SK-N-MC (cell line): ENCODE measurements around the gene PRR36.

Experiments used
- EZH2 ChIP-seq: fragments of 200-600 bp; sonication (generic); IDR thresholded peaks from one replicate; pipeline ENCODE4 v1.6.1; 2017; ENCODE audit warnings: antibody characterized with exemption
- FOXP2 ChIP-seq: optimal IDR thresholded peaks from 2 replicates; pipeline ENCODE3; 2011; ENCODE audit warnings: mild to moderate bottlenecking, moderate library complexity; ENCODE audit not compliant: insufficient read depth; ENCODE audit errors: extremely low read length, control extremely low read depth
- POLR2AphosphoS5 ChIP-seq: IDR thresholded peaks from 2 replicates; pipeline ENCODE4 v1.6.1; 2012; ENCODE audit warnings: mild to moderate bottlenecking, low read depth, low read length, borderline replicate concordance

DNA sequence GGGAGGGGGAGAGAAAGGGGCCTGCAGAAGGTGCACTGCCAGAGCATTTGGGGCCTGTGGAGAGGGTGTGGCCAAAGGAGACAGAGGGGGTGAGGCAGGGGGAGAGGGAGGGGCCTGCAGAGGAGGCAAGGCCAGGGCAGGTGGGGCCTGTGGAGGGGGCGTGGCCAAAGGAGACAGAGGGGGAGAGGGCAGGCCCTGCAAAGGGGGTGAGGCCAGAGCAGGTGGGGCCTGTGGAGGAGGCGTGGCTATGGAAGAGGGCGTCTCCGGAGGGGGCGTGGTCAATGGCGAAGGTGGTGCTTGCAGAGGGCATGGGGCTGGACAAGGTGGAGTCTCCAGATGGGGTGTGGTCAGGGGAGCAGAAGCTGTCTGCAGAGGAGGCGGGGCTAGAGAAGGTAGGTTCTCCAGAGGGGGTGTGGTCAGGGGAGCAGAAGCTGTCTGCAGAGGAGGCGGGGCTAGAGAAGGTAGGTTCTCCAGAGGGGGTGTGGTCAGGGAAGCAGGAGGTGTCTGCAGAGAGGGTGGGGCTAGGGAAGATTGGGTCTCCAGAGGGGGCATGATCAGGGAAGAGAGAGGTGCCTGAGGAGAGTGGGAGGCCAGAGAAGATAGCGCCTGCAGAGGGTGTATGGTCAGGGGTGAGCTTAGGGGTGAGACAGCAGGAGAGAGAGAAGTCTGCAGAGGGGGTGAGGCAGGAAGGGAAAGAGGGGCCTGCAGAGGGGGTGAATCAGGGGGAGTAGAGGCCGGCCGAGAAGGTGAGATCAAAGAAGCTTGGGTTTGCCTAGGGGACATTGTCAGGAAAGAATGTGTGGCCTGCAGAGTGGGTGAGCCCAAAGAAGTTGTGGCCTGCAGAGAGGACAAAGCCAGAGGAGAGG lies 3.4 kb downstream of the PRR36 start:
- TF ChIP-seq FOXP2, result peak; percentile 10
- TF ChIP-seq POLR2AphosphoS5, result no peak
- no peak for TF ChIP-seq EZH2
